ENCODE results near the gene TFAP2E. TPM values are rescaled to one million over a fixed set of nuclear protein-coding genes. Genes with fewer than 3 reads are reported as not detected.

TFAP2E gene
- total RNA-seq, 3 donors from 2014 or later, result 0.27 to 0.79 (median 0.67) TPM

- peak overlapping the region; percentile 78 for H3K4me3 ChIP-seq
- H3K36me3 ChIP-seq (ENCODE audit: low read depth), result no peaks in the 10 kb centered on the region
- peaks cover 32% of the 10 kb centered on the region for H3K4me1 ChIP-seq (ENCODE audit: low read depth)
- peak in 2 of 3 donors; percentile 6 to 37 for DNase-seq
- no peak for ATAC-seq
- TF ChIP-seq CTCF (IDR thresholded peaks at IDR 0.05), result no peak
- no peaks in the 10 kb centered on the region for H3K9me3 ChIP-seq
- intact Hi-C loops (cut with DNase I, micrococcal nuclease), result no loop called here
Observed at GRCh38 chr1:35640380-35641232, 67.5 kb downstream of the TFAP2E start.

- Histone ChIP-seq H3K36me3 (ENCODE audit: low read depth) (no peaks in the 10 kb centered on the region), H3K4me1 (ENCODE audit: low read depth) (peaks cover 32% of the 10 kb centered on the region), H3K4me3 (peak within 1 kb of the TSS; percentile 78), H3K9me3 (no peaks in the 10 kb centered on the region)
- DNase-seq (peak; percentile 98 to 99 (median 98)), ATAC-seq (peak; percentile 99)
- intact Hi-C loops (cut with DNase I, micrococcal nuclease), result no loop called here
- TF ChIP-seq CTCF (IDR thresholded peaks at IDR 0.05), result no peak
Observed at GRCh38 chr1:35641233-35641866, 68.2 kb downstream of the TFAP2E start, which contains the start of gene PSMB2. Gene PSMB2, minus strand, starts transcription at chr1:35641526. Its CDS starts 94 bp downstream, at chr1:35641432.

GRCh38 chr1:35642471-35642955 is 69.4 kb downstream of the TFAP2E start:
- intact Hi-C loops (cut with DNase I, micrococcal nuclease), result no loop called here

GRCh38 chr1:35644204-35644603 is 71.1 kb downstream of the TFAP2E start:
- DNase-seq, result no peak
- TF ChIP-seq CTCF (IDR thresholded peaks at IDR 0.05), result no peak
- H3K4me3 ChIP-seq, result no peak overlapping the region
- intact Hi-C loops (cut with DNase I, micrococcal nuclease), result no loop called here
- H3K4me1 ChIP-seq (ENCODE audit: low read depth), result peaks cover 18% of the 10 kb centered on the region
- H3K9me3 ChIP-seq, result no peaks in the 10 kb centered on the region
- ATAC-seq, result no peak
- H3K36me3 ChIP-seq (ENCODE audit: low read depth), result no peaks in the 10 kb centered on the region

More at GRCh38 chr1:35642471-35642955, 69.4 kb downstream of the TFAP2E start:
- ATAC-seq (no peak), DNase-seq (peak in 2 of 3 donors; percentile 15 to 41)
- Histone ChIP-seq H3K36me3 (ENCODE audit: low read depth) (no peaks in the 10 kb centered on the region), H3K4me3 (peak overlapping the region; percentile 78), H3K9me3 (no peaks in the 10 kb centered on the region), H3K4me1 (ENCODE audit: low read depth) (peaks cover 24% of the 10 kb centered on the region)
- TF ChIP-seq CTCF (IDR thresholded peaks at IDR 0.05), result no peak

Other genes starting within 250 kb of the TFAP2E start
- 10 to 100 TPM; 59.6 to 84.6 (median 75.7) TPM for gene KIAA0319L, start 15.9 kb upstream of the TFAP2E start, total RNA-seq
- 10 to 100 TPM in 2 of 3 donors, 1 to 10 TPM in 1; 6.7 to 30.4 (median 11.2) TPM for gene NCDN, start 15.5 kb upstream of the TFAP2E start, total RNA-seq
- gene PSMB2, start 68.2 kb downstream of the TFAP2E start, total RNA-seq, result 10 to 100 TPM; 34.8 to 62.9 (median 39.7) TPM
- 10 to 100 TPM in 1 of 3 donors, 1 to 10 TPM in 1, under 1 TPM in 1; 0.87 to 23.1 (median 3.9) TPM for gene C1orf216, start 145.6 kb downstream of the TFAP2E start, total RNA-seq
- gene CLSPN, start 196.7 kb downstream of the TFAP2E start, total RNA-seq, result 1 to 10 TPM; 1.4 to 8.6 (median 2.3) TPM
- gene AGO4, start 234.7 kb downstream of the TFAP2E start, total RNA-seq, result 10 to 100 TPM in 2 of 3 donors, 1 to 10 TPM in 1; 9.9 to 20.0 (median 18.2) TPM

Data from mucosa of descending colon (tissue), 3 donors.